Thoracic aorta (tissue), 2 donors: ENCODE data around the gene HAUS1. TPM values are rescaled to one million over a fixed set of nuclear protein-coding genes. Genes with fewer than 3 reads are reported as not detected.

Experiments used
- total RNA-seq, 2 donors: library from RNA; depleted of rRNA; stranded (reverse); fragments of >200 nt; gene quantifications; one replicate each; pipeline versions ENCODE4 v1.1.0 to v1.2.3, GENCODE V29; 2016

The HAUS1 gene
- total RNA-seq, 2 donors from 2014 or later = 12.9 to 21.3 TPM

Other genes with a start within 250 kb of the HAUS1 start
- 10 to 100 TPM; 46.0 to 47.9 TPM for gene EPG5, start 137.1 kb upstream of the HAUS1 start, total RNA-seq
- gene PSTPIP2, start 32.1 kb upstream of the HAUS1 start, total RNA-seq = 10 to 100 TPM; 11.9 to 21.5 TPM
- gene ATP5F1A, start 6.1 kb upstream of the HAUS1 start, total RNA-seq = 100 to 1,000 TPM; 240 to 264 TPM